Measurements from ENCODE around the gene SMG7.

Gene SMG7

DNA sequence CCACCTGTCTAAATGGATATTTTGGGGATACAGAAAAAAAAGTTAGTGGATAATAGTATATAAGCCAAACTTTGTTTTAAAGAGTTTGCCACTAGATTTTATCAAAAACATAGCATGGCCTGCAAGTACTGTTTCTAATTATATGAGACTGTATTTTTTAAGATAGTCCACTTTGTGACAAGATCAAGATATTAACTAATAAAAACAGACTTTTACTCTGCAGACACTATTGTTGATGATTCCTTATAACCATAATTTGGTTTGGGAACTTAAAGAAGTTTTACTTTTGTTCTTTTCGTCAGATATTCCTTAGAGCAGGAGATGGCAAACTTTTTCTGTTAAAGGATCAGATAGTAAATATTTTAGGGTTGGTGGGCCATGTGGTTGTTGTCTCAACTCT, 36.4 kb downstream of the SMG7 start:
- no peak for DNase-seq (ENCODE audit: low read depth, low spot score)

DNA sequence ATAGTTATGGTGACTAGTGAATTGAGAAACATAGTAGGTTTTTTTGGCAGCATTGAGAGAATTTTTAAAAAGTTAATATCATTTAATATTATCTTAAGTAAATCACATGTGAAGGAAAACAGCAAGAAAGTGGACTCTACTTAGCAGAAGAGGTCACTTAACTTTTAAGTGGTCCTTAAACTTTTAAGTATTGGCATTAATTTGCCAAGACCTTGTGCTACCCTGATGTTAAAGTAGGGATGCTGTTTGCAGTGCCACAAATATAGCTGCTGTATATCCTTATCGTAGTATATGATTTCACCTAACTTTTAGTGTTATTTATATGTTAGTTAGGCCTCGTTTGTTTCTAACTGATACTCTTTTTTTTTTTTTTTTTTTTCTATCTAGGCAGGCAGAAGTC, 40.2 kb downstream of the SMG7 start:
- no peak for DNase-seq (ENCODE audit: low read depth, low spot score)

DNA sequence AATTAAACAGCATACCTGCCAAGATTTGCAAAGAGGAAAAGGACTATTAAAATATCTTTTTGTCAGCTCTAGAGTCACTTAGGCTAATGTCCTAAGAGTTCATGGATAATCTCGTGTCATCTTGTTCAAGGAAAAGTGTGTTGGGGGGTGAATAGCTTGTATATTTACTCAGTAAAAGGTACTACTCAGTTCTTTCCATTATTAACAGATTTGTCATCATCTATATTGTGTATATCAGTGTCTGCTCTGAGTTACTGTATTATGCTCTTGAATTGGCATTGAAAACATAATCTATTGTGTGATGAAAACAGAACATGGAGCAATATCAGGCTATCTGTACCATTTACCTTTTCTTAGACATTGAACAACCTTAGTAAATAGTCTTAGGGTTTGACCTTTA, 41.9 kb downstream of the SMG7 start:
- no peak for DNase-seq (ENCODE audit: low read depth, low spot score)

DNA sequence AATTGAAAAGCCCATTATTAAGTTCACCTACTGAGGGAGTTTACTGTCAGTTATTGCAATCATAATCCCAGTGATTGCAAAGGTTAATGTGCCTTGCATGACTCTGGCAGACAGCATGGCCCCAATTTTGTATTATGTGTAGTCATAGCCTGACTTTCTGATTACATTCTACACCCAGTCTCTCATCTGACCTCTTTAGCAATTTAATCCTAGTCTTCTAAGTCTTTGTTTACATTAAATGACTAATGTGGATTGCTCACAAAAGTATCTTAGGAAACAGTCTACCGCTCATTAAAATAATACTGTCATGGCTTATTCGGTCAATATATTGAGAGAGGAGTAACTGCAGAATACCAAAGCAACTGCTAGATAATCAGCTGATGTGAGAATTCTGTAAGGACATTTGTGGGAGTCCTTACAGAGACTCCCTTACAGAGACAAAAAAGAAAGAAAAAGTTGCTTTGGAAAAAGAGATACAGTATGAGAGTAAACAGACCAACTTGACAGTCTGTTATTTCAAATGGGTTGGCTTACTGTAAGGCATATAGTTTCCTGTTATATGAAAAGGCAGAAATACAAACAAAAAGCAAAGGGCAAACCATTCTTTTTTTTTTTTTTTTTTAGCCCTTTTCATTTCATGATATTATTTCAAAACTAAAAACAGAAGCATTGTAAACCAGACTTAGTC, 42.8 kb downstream of the SMG7 start:
- no peak for DNase-seq (ENCODE audit: low read depth, low spot score)

DNA sequence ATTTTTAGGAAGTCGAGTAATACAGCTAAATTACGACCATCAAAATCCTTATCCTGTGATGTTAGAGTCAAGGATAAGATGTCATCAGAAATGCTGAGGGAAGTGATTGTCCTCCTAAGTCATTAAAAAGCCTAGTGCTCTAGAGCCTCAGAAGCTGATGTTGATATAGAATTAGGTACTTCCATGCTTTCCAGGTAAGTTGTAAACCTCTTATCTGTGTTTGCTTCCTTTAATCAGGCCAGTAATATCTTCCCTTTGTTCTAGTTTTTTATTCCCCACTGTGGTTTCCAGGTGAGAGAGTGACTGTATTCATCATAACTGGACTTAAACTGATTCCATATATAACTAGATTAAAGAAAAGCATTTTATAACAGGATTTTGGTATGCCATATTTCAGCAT, 44.4 kb downstream of the SMG7 start:
- DNase-seq (ENCODE audit: low read depth, low spot score), result no peak

DNA sequence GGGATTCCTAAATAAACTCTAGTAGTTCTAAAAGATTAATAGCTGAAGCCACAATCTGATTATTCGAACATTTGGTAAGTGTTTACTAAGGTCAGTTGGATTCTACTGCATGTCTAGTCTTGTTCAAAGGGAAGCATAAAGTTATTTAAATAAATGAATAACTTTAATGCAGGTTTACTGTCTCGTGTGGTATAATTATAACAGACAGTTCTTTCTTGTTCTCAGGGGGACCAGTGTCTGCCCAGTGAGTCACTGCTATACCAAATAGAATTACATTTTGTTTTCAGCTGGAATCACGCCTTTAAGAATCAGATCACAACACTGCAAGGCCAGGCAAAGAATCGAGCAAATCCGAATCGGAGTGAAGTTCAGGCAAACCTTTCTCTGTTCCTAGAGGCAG, 45.1 kb downstream of the SMG7 start:
- DNase-seq (ENCODE audit: low read depth, low spot score), result no peak

DNA sequence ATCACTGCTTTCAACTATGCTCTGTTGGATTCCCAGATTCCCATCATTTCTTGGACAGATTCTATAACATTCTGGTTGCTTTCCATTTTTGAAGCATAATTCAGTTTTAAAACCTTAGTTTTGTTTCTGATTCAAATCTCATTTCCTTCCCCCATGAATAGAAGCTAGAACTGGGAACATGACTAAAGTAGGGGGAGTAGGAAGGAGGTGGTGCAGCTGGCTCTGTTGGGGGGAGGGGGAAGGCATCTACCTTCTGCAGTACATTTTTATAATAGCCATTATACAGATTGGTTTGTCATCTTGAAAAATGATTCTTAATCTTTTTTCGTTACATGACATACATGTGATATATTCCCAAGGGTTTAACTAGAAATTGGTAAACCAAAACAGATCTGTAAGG, 48.1 kb downstream of the SMG7 start:
- DNase-seq (ENCODE audit: low read depth, low spot score), result no peak

DNA sequence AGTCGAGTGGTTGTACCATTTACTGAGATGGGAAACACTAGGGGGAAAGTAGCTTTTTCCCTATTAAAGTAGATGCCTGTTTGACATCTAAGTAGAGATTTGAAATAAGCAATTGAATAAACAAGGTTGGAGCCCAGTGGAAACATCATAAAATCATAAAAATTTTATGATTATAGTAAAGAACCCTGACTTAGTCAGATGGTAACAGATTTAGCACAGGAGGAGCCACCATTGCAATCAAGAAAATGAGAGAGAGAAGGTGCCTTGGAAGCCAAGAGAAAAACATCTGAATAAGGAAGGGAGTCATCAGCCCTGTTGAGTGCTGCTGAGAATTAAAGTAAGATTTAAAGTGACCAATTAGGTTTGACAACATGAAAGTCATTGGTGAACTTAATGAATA, 49.8 kb downstream of the SMG7 start:
- no peak for DNase-seq (ENCODE audit: low read depth, low spot score)

DNA sequence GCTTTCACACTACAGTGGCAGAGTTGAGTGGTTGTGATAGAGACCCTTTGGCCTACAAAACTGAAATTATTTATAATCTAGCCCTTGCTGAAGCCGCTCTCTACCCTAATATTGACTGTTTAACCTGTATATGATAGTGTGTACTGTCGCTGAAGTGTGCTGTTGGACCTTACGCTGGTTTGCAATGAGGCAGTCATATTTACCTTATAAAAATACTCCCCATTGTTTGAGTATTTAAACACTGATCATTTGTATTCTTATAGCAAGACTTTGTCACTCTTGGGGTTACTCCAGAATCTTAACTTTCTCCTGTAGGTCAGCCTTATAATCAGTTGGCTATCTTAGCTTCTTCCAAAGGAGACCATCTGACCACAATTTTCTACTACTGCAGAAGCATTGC, 56.3 kb downstream of the SMG7 start:
- DNase-seq (ENCODE audit: low read depth, low spot score), result no peak

DNA sequence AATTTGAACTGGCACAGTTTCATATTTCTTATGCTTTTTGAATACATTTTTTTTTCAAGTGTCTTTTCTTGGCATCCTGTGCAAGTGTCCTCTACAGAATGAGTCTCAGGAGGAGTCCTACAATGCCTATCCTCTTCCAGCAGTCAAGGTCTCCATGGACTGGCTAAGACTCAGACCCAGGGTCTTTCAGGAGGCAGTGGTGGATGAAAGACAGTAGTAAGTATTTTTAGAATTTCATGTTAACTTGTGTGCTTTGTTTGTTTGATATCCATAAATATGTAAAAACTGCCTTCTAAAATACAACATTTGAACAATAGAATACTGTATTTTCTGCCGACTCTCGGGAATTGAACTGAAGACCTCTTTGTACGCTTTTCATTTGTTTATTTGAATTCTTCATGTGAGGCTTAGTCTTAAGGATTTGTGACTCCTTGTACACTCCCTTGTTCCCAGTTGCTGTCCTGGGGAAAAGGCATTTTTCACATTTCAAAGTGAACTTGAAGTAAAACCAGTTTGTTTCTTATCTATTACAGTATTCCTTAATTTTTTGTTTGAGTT, 61.4 kb downstream of the SMG7 start:
- no peak for DNase-seq (ENCODE audit: low read depth, low spot score)

DNA sequence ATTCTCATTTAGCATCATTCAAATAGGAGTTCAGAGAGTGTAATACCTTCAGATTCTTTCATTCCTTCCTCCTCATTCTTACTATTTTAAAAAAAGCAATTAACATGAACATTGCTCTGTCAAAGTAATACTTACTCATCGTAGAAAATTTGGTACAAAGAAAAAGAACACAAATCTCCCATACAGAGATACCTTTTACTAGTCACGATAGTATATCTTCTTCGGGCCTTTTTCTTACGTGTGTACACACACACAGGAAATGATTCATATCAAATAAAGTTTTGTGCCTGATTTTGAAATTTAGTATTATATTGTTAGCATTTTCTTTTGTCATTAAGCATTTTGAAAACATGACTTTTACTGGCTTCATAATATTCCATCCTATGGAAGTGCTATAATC, 65.1 kb downstream of the SMG7 start:
- DNase-seq (ENCODE audit: low read depth, low spot score), result no peak

DNA sequence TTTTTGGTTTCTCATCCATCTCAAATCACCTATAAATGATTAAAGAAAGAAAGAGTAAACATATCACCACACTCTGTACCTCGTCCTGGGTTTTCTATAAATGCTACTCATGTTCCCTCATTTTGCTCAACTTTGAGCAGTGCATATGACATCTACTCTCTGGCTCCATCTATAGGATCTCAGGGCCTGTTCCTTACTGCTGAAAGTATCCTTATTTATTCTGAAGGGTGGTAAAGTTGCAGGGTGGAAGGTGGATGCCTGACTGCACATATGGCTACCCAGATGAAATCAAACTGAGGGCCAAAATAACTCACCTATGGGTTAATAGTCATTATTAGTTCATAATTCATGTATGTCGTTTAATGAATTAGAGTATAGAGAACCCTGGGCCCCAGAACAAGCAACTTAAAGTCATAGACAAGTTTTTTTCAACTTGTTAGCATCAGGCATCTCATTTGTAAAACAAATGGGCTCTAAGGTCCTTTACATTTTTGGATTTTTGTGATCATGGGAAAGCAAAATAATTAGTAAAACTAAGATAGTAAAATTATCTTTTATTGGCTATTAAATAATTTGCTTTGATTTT, 71.4 kb downstream of the SMG7 start:
- DNase-seq (ENCODE audit: low read depth, low spot score), result no peak

DNA sequence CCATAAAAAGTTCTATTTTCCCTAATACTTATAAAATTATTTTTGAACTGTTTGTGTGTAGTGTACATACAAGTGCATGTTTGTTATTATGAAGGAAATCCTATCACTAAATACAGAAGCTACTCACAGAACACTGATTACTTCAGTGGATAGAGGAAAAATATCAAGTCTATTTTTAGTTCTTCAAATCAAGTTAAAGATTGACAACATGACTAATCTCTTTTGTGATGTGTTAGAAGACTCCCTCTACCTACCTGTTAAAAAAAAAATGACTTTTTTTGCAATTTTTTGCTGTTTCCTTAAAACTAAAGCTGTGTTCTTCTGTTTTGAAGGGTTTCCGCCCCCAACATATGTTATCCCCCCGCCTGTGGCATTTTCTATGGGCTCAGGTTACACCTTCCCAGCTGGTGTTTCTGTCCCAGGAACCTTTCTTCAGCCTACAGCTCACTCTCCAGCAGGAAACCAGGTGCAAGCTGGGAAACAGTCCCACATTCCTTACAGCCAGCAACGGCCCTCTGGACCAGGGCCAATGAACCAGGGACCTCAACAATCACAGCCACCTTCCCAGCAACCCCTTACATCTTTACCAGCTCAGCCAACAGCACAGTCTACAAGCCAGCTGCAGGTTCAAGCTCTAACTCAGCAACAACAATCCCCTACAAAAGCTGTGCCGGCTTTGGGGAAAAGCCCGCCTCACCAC, 72.4 kb downstream of the SMG7 start:
- no peak for DNase-seq (ENCODE audit: low read depth, low spot score)

DNA sequence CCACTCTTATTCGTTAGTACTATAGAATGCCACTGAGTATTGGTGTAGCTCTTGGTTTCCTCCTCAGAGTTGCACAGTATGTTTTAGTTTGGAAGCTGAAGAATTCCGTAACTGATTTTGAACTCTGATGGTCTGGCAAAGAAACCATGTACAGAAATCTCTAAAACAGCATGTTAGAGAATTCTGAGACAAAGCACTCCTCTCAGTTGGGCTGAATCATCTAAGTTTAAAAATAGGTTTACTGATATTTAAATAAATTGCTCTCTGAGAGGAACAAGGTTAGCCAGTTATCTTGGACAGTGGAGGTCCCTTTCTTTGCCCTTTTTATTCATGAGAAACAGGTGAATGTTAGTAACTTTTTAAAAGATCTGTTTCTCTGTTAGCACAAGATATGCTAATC, 74.1 kb downstream of the SMG7 start:
- DNase-seq (ENCODE audit: low read depth, low spot score), result no peak

DNA sequence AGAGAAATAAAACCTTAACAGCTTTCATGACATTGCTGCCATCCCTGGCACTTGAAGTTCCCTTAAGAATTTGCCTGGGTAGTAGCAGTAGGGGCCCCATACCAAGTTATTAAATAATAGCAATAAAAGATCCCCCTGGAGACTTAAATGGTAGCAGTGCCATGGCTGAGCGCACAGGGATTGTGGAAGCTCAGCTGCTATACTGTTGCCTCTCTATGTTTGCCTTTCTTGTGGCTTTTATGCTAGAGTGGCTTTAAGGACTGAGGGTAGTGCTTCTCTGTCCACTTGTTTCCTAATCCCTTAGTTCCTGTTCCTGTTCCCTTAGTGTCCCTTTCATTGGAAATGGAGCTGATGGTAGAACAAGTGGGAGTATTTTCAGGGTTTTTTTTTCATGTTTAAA, 75.8 kb downstream of the SMG7 start:
- DNase-seq (ENCODE audit: low read depth, low spot score), result no peak

DNA sequence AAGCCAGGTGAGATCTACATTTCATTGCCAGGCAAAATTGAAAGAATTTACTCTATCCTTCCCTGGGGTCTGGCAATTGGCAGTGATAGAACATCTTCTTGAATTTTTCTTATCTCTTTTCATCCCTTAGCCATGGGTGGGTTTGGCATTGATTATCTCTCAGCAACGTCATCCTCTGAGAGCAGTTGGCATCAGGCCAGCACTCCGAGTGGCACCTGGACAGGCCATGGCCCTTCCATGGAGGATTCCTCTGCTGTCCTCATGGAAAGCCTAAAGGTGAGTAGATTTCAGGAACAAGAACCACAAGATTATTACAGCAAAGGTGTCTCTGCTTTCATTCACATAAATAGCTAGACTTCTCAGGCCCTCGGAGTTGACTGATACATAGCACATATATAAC, 78.6 kb downstream of the SMG7 start:
- DNase-seq (ENCODE audit: low read depth, low spot score), result no peak

DNA sequence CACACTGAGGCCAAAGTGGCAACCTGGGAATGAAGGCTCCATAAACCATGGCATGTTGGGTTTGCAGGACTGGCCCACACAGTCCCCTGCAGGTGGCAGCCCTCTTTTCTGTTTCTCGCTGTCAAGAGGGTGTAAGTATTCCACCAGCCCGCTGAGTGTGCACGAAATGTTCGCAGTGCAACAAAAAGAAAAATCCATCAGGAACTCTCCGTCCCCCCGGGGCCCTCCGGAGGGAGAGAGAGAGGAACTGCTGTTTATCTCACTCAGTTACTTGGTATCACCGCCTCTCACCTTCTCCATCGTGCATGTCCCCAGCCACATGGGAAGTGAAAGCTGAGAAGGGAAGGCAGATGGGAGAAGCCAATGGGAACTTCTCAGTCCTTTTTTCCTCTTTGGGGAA, 79.6 kb downstream of the SMG7 start:
- DNase-seq (ENCODE audit: low read depth, low spot score), result no peak

DNA sequence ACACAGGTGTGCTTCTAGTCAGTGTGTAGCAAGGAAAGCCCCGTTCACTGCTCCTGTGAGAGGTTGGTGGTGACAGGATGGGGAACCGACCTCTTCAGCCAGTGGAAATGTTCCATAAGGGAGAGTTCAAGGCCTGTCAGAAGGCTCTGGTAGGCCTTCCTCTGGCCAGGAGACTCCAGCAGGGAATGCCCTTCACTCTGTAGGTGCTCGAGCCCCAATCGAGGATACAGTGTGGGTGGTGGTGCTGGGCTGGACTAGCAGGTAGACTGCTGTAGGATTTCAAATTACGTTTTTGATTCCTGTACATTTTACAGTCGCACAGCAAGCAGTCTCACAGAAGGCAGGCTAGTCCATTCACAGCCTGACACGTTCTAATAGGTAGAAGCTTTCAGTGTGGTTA, 80.1 kb downstream of the SMG7 start:
- no peak for DNase-seq (ENCODE audit: low read depth, low spot score)

DNA sequence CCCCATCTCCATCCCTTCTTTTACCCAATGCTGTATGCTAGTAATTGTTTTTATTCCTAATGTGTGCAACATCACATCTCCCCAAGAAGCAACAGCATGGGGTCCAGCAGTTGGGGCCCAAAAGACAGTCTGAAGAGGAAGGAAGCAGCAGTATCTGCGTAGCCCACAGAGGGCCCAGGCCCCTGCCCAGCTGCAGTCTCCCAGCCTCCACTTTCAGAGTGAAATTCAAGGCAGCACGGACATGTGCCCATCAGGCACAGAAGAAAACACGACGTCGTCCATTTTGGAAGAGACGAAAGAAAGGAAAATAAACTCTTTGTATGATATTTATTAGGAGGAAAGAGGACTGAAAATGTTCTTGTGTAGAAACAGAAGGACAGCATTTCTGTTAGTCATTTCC, 80.6 kb downstream of the SMG7 start:
- no peak for DNase-seq (ENCODE audit: low read depth, low spot score)

DNA sequence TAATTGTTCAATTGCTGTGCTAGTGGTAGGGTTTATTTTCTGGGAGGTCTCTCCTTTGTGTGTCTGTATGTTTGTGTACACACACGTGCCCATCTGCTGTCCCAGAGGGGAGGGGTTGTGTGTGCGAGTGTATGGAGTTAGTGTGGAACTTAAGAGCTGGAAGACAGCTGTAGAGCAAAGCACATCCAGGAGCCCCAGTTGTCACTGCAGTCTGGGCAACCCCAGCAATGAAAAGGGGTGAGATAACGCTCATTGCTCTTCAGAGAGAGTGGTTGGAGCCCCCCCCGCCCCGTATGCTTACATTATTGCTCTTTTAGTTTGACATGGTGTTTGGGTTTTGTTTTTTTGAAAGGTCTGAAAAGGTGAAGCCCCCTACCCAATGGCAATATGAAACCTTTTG, 81.0 kb downstream of the SMG7 start:
- no peak for DNase-seq (ENCODE audit: low read depth, low spot score)

DNA sequence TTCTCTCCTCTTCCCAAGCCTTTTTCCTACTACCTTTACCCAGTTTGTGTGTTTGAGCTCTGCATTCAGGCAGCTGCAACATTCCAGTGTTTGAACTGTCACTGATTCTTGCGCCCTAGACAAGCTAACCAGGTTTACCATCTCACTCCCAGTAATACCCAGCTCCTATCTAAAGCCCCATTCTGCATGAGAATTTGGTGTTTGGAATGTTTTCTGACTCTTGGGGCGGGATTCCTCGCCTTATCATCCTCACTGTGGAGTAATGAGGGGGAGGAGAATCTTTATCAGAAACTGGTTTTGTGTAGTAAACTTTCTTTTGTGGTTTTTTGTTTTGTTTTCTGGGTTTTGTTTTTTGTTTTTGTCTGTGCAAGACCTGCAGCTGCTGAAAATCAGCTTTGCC, 81.5 kb downstream of the SMG7 start:
- DNase-seq (ENCODE audit: low read depth, low spot score), result no peak

DNA sequence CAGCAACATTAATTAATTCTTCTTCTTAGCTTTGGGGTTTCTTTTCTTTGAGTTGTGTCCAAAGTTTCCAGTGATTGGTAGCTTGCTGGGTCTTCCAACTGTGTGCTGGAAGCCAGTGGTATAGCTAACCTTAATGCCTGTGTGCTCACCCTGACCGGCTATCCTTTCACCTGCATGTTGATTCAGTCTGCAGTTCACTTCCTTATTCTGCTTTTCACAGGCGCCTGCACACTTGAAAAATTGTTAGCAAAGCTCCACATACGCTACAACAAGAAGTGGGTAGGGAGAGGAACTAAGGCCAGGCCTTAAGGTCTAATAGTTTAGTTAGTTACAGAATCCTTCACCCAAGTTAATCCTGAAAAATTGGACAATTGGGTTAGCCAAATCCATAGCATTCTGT, 82.3 kb downstream of the SMG7 start:
- DNase-seq (ENCODE audit: low read depth, low spot score), result no peak

DNA sequence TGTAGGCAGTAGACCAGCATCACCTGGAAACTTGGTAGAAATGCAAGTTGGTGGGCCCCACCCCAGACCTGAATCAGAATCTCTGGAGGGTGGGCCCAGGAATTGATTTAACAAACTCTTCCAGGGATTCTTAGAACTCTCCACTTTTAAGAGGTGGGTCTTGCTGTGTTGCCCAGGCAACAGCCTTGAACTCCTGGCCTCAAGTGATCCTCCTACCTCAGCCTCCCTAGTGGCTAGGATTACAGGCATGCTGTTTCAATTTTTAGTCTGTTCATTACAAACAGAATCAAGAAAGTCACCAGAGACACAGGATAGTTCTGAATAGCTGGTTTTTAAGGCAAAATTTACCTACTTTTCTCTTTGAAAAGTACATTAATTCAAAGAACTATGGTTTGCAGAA, 86.8 kb downstream of the SMG7 start:
- DNase-seq (ENCODE audit: low read depth, low spot score), result no peak

Data from activated naive CD8-positive, alpha-beta T cell treated with anti-CD3 and anti-CD28 coated beads, Interleukin-2, amount 50 U/mL, for 16 hours (primary cell).